ENCODE results near the gene ARMC2. TPM values are rescaled to one million over a fixed set of nuclear protein-coding genes. Genes with fewer than 3 reads are reported as not detected.

Gene ARMC2
- total and polyA plus RNA-seq, 2 experiments from 2014 or later, result 0.97 to 4.4 TPM

GRCh38 chr6:108872575-108872974 is 24.4 kb downstream of the ARMC2 start:
- Histone ChIP-seq H3K9me2 (ENCODE audit: insufficient read depth) (no peaks in the 10 kb centered on the region), H3K79me2 (ENCODE audit: insufficient read depth) (no peaks in the 10 kb centered on the region), H3K27me3 (replicated peaks; ENCODE audit: insufficient read depth) (no peaks in the 10 kb centered on the region), H4K20me1 (ENCODE audit: insufficient read depth) (no peaks in the 10 kb centered on the region), H3K9ac (no peak overlapping the region), H3K4me1 (ENCODE audit: insufficient read depth) (peaks cover 24% of the 10 kb centered on the region), H3K36me3 (ENCODE audit: low read depth) (no peaks in the 10 kb centered on the region), H3F3A (ENCODE audit: insufficient read depth) (peaks cover 23% of the 10 kb centered on the region), H3K27ac (no peak overlapping the region), H3K9me3 (ENCODE audit: low read depth) (no peaks in the 10 kb centered on the region), H3K4me2 (ENCODE audit: unreplicated experiment) (no peak overlapping the region), H3K4me3 (no peak overlapping the region), H2AFZ (no peak overlapping the region)
- in situ Hi-C loops (cut with MboI), result no loop called here
- WGBS, 2 experiments (ENCODE audit: low coverage in 1 of 2, low lambda C conversion rate in 2 of 2, missing lambda C conversion rate in 2 of 2), result 72 to 90% methylated on average over 3 of the region's 3 CpGs
- no peak for DNase-seq
- TF ChIP-seq EZH2phosphoT487 (IDR thresholded peaks at IDR 0.05; ENCODE audit: insufficient read depth, low read depth) (no peak), EZH2 (IDR thresholded peaks at IDR 0.05; ENCODE audit: insufficient read depth, poor library complexity, severe bottlenecking) (no peak)

- H3K4me2 ChIP-seq (ENCODE audit: unreplicated experiment), result no peak overlapping the region
- no peaks in the 10 kb centered on the region for H3K79me2 ChIP-seq (ENCODE audit: insufficient read depth)
- H2AFZ ChIP-seq, result no peak overlapping the region
- 81 to 82% methylated on average over 7 of the region's 7 CpGs for WGBS, 2 experiments (ENCODE audit: low coverage in 1 of 2, low lambda C conversion rate in 2 of 2, missing lambda C conversion rate in 2 of 2)
- H4K20me1 ChIP-seq (ENCODE audit: insufficient read depth), result no peaks in the 10 kb centered on the region
- no peaks in the 10 kb centered on the region for H3K9me3 ChIP-seq (ENCODE audit: low read depth)
- H3K9me2 ChIP-seq (ENCODE audit: insufficient read depth), result no peaks in the 10 kb centered on the region
- no peak for TF ChIP-seq EZH2phosphoT487 (IDR thresholded peaks at IDR 0.05; ENCODE audit: insufficient read depth, low read depth)
- H3F3A ChIP-seq (ENCODE audit: insufficient read depth), result peaks cover 30% of the 10 kb centered on the region
- peaks cover 31% of the 10 kb centered on the region for H3K4me1 ChIP-seq (ENCODE audit: insufficient read depth)
- no peak overlapping the region for H3K4me3 ChIP-seq
- H3K27me3 ChIP-seq (replicated peaks; ENCODE audit: insufficient read depth), result no peaks in the 10 kb centered on the region
- H3K36me3 ChIP-seq (ENCODE audit: low read depth), result no peaks in the 10 kb centered on the region
- no peak overlapping the region for H3K27ac ChIP-seq
- H3K9ac ChIP-seq, result no peak overlapping the region
- no peak for DNase-seq
- in situ Hi-C loops (cut with MboI), result no loop called here
Observed at GRCh38 chr6:108873251-108873650, 25.0 kb downstream of the ARMC2 start.

- 90 to 94% methylated on average over 6 of the region's 6 CpGs for WGBS, 2 experiments (ENCODE audit: low coverage in 1 of 2, low lambda C conversion rate in 2 of 2, missing lambda C conversion rate in 2 of 2)
- no peaks in the 10 kb centered on the region for H4K20me1 ChIP-seq (ENCODE audit: insufficient read depth)
- no peak for TF ChIP-seq EZH2 (IDR thresholded peaks at IDR 0.05; ENCODE audit: insufficient read depth, poor library complexity, severe bottlenecking)
- no peak for TF ChIP-seq EZH2phosphoT487 (IDR thresholded peaks at IDR 0.05; ENCODE audit: insufficient read depth, low read depth)
- H3K9me2 ChIP-seq (ENCODE audit: insufficient read depth), result no peaks in the 10 kb centered on the region
- H2AFZ ChIP-seq, result no peak overlapping the region
- H3F3A ChIP-seq (ENCODE audit: insufficient read depth), result peaks cover 33% of the 10 kb centered on the region
- H3K4me1 ChIP-seq (ENCODE audit: insufficient read depth), result peaks cover 31% of the 10 kb centered on the region
- in situ Hi-C loops (cut with MboI), result no loop called here
- DNase-seq, result no peak
- H3K4me2 ChIP-seq (ENCODE audit: unreplicated experiment), result no peak overlapping the region
- H3K9ac ChIP-seq, result no peak overlapping the region
- H3K36me3 ChIP-seq (ENCODE audit: low read depth), result no peaks in the 10 kb centered on the region
- H3K4me3 ChIP-seq, result no peak overlapping the region
- no peaks in the 10 kb centered on the region for H3K79me2 ChIP-seq (ENCODE audit: insufficient read depth)
- no peaks in the 10 kb centered on the region for H3K27me3 ChIP-seq (replicated peaks; ENCODE audit: insufficient read depth)
- H3K27ac ChIP-seq, result no peak overlapping the region
- no peaks in the 10 kb centered on the region for H3K9me3 ChIP-seq (ENCODE audit: low read depth)
Observed at GRCh38 chr6:108873971-108874370, 25.7 kb downstream of the ARMC2 start.

- Histone ChIP-seq H3K9me2 (ENCODE audit: insufficient read depth) (no peaks in the 10 kb centered on the region), H3K4me1 (ENCODE audit: insufficient read depth) (peaks cover 31% of the 10 kb centered on the region), H3F3A (ENCODE audit: insufficient read depth) (peaks cover 33% of the 10 kb centered on the region), H2AFZ (peak overlapping the region; percentile 48; the same call in 1 of the 2 replicates), H3K79me2 (ENCODE audit: insufficient read depth) (no peaks in the 10 kb centered on the region), H3K4me2 (ENCODE audit: unreplicated experiment) (peak overlapping the region; percentile 49), H3K36me3 (ENCODE audit: low read depth) (no peaks in the 10 kb centered on the region), H3K27me3 (replicated peaks; ENCODE audit: insufficient read depth) (no peaks in the 10 kb centered on the region), H3K9me3 (ENCODE audit: low read depth) (no peaks in the 10 kb centered on the region), H3K9ac (peak overlapping the region; percentile 52; the same call in 1 of the 2 replicates), H4K20me1 (ENCODE audit: insufficient read depth) (no peaks in the 10 kb centered on the region), H3K27ac (peak overlapping the region; percentile 72), H3K4me3 (0 out of 2 replicates have a peak overlapping the region, but pooled peaks have one; percentile 24)
- in situ Hi-C loops (cut with MboI), result no loop called here
- peak; percentile 82 for DNase-seq
- 92 to 95% methylated on average over 5 of the region's 5 CpGs for WGBS, 2 experiments (ENCODE audit: low coverage in 1 of 2, low lambda C conversion rate in 2 of 2, missing lambda C conversion rate in 2 of 2)
- TF ChIP-seq EZH2 (IDR thresholded peaks at IDR 0.05; ENCODE audit: insufficient read depth, poor library complexity, severe bottlenecking) (no peak), EZH2phosphoT487 (IDR thresholded peaks at IDR 0.05; ENCODE audit: insufficient read depth, low read depth) (no peak)
Observed at GRCh38 chr6:108874470-108875160, 26.4 kb downstream of the ARMC2 start.

All from GM23248 (cell line).